Muscle layer of duodenum (tissue), 2 donors: Measurements from ENCODE around the gene ZNF793.

Experiments used
- H3K27ac ChIP-seq: one replicate; pipeline ENCODE4 v1.7.0; 2013; ENCODE audit warnings: mild to moderate bottlenecking, low read length
- H3K27me3 ChIP-seq: one replicate; pipeline ENCODE4 v1.7.0; 2013; ENCODE audit warnings: low read depth, mild to moderate bottlenecking, control low read depth, low read length
- H3K36me3 ChIP-seq, 2 donors: one replicate each; pipeline ENCODE4 v1.7.0; 2013; ENCODE audit warnings: low read length in 2 of 2, control low read depth in 1 of 2, mild to moderate bottlenecking in 1 of 2; ENCODE audit not compliant: insufficient read depth in 2 of 2, control insufficient read depth in 1 of 2
- H3K4me1 ChIP-seq, 2 donors: one replicate each; pipeline ENCODE4 v1.7.0; 2013; ENCODE audit warnings: low read length in 2 of 2, mild to moderate bottlenecking in 2 of 2, control low read depth in 1 of 2, moderate library complexity in 1 of 2; ENCODE audit not compliant: insufficient read depth in 2 of 2, control insufficient read depth in 1 of 2
- H3K4me3 ChIP-seq, 2 donors: one replicate each; pipeline ENCODE4 v1.7.0; 2013; ENCODE audit warnings: low read length in 2 of 2, low read depth in 1 of 2, mild to moderate bottlenecking in 1 of 2
- H3K9me3 ChIP-seq, 2 donors: one replicate each; pipeline ENCODE4 v1.7.0; 2013; ENCODE audit warnings: low read length in 2 of 2, control low read depth in 1 of 2, mild to moderate bottlenecking in 1 of 2; ENCODE audit not compliant: control insufficient read depth in 1 of 2
- donor health status: healthy.

Gene ZNF793

DNA sequence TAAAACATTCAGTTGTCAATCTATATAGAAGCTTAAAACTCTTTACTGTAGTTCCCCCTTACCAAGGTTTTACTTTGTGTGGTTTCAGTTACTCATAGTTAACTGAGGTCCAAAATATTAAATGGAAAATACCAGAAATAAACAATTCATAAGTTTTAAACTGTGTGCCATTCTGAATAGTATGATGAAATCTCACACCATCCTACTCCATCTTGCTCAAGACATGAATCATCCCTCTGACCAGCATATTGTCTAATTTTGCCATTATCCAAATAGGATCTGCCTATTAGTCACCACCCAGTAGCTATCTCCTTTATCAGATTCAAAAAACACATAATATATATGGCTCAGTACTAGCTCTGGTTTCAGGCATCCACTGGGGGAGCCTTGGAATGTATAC, 65.5 kb downstream of the ZNF793 start:
- no peak overlapping the region for H3K4me3 ChIP-seq
- no peaks in the 10 kb centered on the region for H3K27me3 ChIP-seq
- peaks cover 7 to 44% of the 10 kb centered on the region in 2 donors for H3K36me3 ChIP-seq
- no peak overlapping the region for H3K27ac ChIP-seq
- H3K4me1 ChIP-seq, result no peaks in the 10 kb centered on the region
- H3K9me3 ChIP-seq, result peaks cover 44 to 49% of the 10 kb centered on the region in 2 donors

GRCh38 chr19:37583340-37583739, 76.6 kb downstream of the ZNF793 start:
- H3K27me3 ChIP-seq, result no peaks in the 10 kb centered on the region
- no peaks in the 10 kb centered on the region for H3K4me1 ChIP-seq
- peaks cover 70 to 87% of the 10 kb centered on the region in 2 donors for H3K9me3 ChIP-seq
- H3K4me3 ChIP-seq, result peak overlapping the region; percentile 11 to 37
- peaks cover 53 to 94% of the 10 kb centered on the region in 2 donors for H3K36me3 ChIP-seq
- H3K27ac ChIP-seq, result no peak overlapping the region
